Measurements from ENCODE around the gene ZNF44.

Gene ZNF44

DNA sequence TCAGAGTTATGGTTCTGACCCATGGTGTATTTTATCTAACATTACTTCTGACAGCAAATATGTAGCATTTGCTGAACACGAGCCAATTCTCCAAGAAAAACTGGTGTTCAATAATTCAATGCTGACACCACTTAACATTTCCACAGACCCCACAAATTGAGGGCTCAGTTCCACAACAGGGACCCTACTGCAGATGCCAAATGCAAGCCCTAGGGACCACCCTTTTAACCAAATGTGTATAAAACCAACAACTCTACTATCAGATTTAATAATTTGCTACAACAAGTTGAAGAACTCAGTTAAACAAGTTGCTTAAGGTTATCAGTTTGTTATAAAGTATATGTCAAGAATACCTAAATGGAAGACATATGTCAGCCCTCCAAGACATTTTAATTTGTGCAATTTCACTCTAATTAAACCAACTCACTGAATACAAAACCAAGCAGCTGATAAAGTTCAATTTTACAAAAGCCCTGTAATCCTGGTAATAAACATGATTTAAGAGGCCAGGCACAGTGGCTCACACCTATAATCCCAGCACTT lies 6.7 kb downstream of the ZNF44 start:
- Mint-ChIP-seq H3K4me3 (no peak overlapping the region), H3K27ac (ENCODE audit: low read depth) (peak overlapping the region; percentile 88), H3K4me1 (peaks cover 30% of the 10 kb centered on the region)

DNA sequence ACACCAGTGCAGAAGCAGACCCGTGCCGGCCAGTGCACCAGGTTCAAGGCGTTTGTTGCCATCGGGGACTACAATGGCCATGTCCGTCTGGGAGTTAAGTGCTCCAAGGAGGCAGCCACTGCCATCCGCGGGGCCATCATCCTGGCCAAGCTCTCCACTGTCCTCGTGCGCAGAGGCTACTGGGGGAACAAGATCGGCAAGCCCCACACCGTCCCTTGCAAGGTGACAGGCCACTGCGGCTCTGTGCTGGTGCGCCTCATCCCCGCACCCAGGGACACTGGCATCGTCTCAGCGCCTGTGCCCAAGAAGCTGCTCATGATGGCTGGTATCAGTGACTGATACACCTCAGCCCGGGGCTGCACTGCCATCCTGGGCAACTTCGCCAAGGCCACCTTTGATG lies 10.1 kb downstream of the ZNF44 start:
- H3K27me3 Mint-ChIP-seq = no peaks in the 10 kb centered on the region
- no peak overlapping the region for H3K4me3 Mint-ChIP-seq
- no peaks in the 10 kb centered on the region for H3K9me3 Mint-ChIP-seq
- H3K27ac Mint-ChIP-seq (ENCODE audit: low read depth) = no peak overlapping the region
- ATAC-seq (replicated peaks; ENCODE audit: extremely low read depth, poor library complexity, severe bottlenecking) (no peak), DNase-seq (ENCODE audit: low spot score in 2 of 2) (no peak)
- H3K4me1 Mint-ChIP-seq = peaks cover 35% of the 10 kb centered on the region
- peaks cover 10% of the 10 kb centered on the region for H3K36me3 Mint-ChIP-seq (ENCODE audit: insufficient read depth)

More for the DNA sequence above, 6.7 kb downstream of the ZNF44 start:
- Mint-ChIP-seq H3K36me3 (ENCODE audit: insufficient read depth) (peaks cover 11% of the 10 kb centered on the region), H3K9me3 (no peaks in the 10 kb centered on the region), H3K27me3 (no peaks in the 10 kb centered on the region)
- no peak for ATAC-seq (replicated peaks; ENCODE audit: extremely low read depth, poor library complexity, severe bottlenecking)
- DNase-seq (ENCODE audit: low spot score in 2 of 2) = no peak

- Mint-ChIP-seq H3K4me3 (no peak overlapping the region), H3K4me1 (peaks cover 35% of the 10 kb centered on the region), H3K27me3 (no peaks in the 10 kb centered on the region), H3K27ac (ENCODE audit: low read depth) (no peak overlapping the region), H3K9me3 (no peaks in the 10 kb centered on the region), H3K36me3 (ENCODE audit: insufficient read depth) (peaks cover 9% of the 10 kb centered on the region)
- no peak for DNase-seq (ENCODE audit: low spot score in 2 of 2)
- no peak for ATAC-seq (replicated peaks; ENCODE audit: extremely low read depth, poor library complexity, severe bottlenecking)
Observed at GRCh38 chr19:12284226-12284625, 10.5 kb downstream of the ZNF44 start.

- peak overlapping the region; percentile 14 for H3K4me3 Mint-ChIP-seq
- no peak for ATAC-seq (replicated peaks; ENCODE audit: extremely low read depth, poor library complexity, severe bottlenecking)
- no peak overlapping the region for H3K27ac Mint-ChIP-seq (ENCODE audit: low read depth)
- peaks cover 17% of the 10 kb centered on the region for H3K36me3 Mint-ChIP-seq (ENCODE audit: insufficient read depth)
- H3K4me1 Mint-ChIP-seq = peaks cover 31% of the 10 kb centered on the region
- peaks cover 11% of the 10 kb centered on the region for H3K9me3 Mint-ChIP-seq
- H3K27me3 Mint-ChIP-seq = no peaks in the 10 kb centered on the region
- no peak for DNase-seq (ENCODE audit: low spot score in 2 of 2)
Observed at GRCh38 chr19:12278713-12279112, 16.0 kb downstream of the ZNF44 start.

DNA sequence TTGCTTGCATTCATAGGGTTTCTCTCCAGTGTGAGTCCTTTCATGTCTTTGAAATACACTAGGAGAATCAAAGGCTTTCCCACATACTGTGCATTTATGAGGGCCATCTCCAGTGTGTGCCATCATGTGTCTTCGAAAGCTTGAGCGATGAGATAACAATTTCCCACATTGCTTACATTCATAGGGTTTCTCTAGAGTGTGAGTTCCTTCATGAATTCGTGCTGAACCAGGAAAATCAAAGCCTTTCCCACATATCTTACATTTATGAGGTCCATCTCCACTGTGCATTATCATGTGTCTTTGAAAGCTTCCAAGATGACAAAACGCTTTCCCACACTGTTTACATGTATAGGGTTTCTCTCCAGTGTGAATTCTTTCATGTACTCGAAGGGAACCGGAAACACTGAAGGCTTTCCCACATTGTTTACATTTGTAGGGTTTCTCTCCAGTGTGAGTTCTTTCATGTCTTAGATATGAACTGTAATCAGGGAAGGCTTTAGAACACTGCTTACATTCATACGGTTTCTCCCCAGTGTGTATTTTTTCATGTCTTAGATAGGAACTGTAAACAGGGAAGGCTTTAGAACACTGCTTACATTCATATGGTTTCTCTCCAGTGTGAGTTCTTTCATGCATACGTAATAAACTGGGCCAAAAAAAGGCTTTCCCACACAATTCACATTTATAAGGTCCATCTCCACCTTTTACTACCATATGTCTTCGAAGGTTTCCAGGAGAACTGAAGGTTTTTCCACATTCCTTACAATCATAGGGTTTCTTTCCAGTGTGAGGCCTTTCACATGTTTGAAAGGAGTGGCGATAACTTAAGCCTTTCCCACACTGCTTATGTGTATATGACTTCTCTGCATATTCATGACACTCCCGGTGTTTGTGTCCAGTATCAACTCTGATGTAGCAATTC lies 21.4 kb downstream of the ZNF44 start:
- Mint-ChIP-seq H3K27ac (ENCODE audit: low read depth) (no peak overlapping the region), H3K4me1 (peaks cover 3% of the 10 kb centered on the region), H3K27me3 (no peaks in the 10 kb centered on the region), H3K9me3 (peaks cover 26% of the 10 kb centered on the region), H3K36me3 (ENCODE audit: insufficient read depth) (peaks cover 32% of the 10 kb centered on the region), H3K4me3 (no peak overlapping the region)
- no peak for DNase-seq (ENCODE audit: low spot score in 2 of 2)
- ATAC-seq (replicated peaks; ENCODE audit: extremely low read depth, poor library complexity, severe bottlenecking) = no peak

GRCh38 chr19:12272386-12272785 lies 22.3 kb downstream of the ZNF44 start:
- H3K4me1 Mint-ChIP-seq = no peaks in the 10 kb centered on the region
- H3K4me3 Mint-ChIP-seq = no peak overlapping the region
- peaks cover 30% of the 10 kb centered on the region for H3K36me3 Mint-ChIP-seq (ENCODE audit: insufficient read depth)
- H3K27ac Mint-ChIP-seq (ENCODE audit: low read depth) = no peak overlapping the region
- ATAC-seq (replicated peaks; ENCODE audit: extremely low read depth, poor library complexity, severe bottlenecking) = no peak
- no peaks in the 10 kb centered on the region for H3K27me3 Mint-ChIP-seq
- DNase-seq (ENCODE audit: low spot score in 2 of 2) = no peak
- H3K9me3 Mint-ChIP-seq = peaks cover 31% of the 10 kb centered on the region

DNA sequence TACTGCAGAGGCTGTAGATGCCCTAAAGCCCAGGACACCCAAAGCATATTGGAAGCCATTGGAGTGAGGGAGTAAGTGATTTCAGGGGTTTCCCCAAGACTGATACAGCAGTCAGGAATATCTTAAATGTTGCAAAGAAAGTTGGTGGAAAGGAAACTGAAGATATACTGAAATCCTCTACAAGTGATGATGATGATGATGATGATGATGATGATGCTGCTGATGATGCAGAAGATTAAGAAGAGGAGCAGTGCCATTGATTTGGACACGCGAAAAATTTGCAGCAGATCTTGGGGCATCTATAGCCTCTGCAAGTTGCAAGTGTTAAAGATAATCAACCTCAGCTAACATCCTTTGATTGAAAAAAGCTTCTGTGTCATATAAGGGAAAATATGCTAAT lies 23.8 kb downstream of the ZNF44 start:
- H3K9me3 Mint-ChIP-seq = peaks cover 22% of the 10 kb centered on the region
- ATAC-seq (replicated peaks; ENCODE audit: extremely low read depth, poor library complexity, severe bottlenecking) (no peak), DNase-seq (ENCODE audit: low spot score in 2 of 2) (no peak)
- no peak overlapping the region for H3K27ac Mint-ChIP-seq (ENCODE audit: low read depth)
- H3K4me1 Mint-ChIP-seq = no peaks in the 10 kb centered on the region
- no peaks in the 10 kb centered on the region for H3K27me3 Mint-ChIP-seq
- no peak overlapping the region for H3K4me3 Mint-ChIP-seq
- H3K36me3 Mint-ChIP-seq (ENCODE audit: insufficient read depth) = peaks cover 25% of the 10 kb centered on the region

- Mint-ChIP-seq H3K27ac (ENCODE audit: low read depth) (no peak overlapping the region), H3K36me3 (ENCODE audit: insufficient read depth) (peaks cover 4% of the 10 kb centered on the region), H3K4me3 (no peak overlapping the region), H3K27me3 (no peaks in the 10 kb centered on the region), H3K9me3 (peaks cover 20% of the 10 kb centered on the region), H3K4me1 (no peaks in the 10 kb centered on the region)
- no peak for ATAC-seq (replicated peaks; ENCODE audit: extremely low read depth, poor library complexity, severe bottlenecking)
- no peak for DNase-seq (ENCODE audit: low spot score in 2 of 2)
Observed at GRCh38 chr19:12265921-12266704, 28.6 kb downstream of the ZNF44 start.

- no peak overlapping the region for H3K4me3 Mint-ChIP-seq
- peaks cover 11% of the 10 kb centered on the region for H3K9me3 Mint-ChIP-seq
- ATAC-seq (replicated peaks; ENCODE audit: extremely low read depth, poor library complexity, severe bottlenecking) (no peak), DNase-seq (ENCODE audit: low spot score in 2 of 2) (no peak)
- no peaks in the 10 kb centered on the region for H3K4me1 Mint-ChIP-seq
- H3K27me3 Mint-ChIP-seq = no peaks in the 10 kb centered on the region
- H3K36me3 Mint-ChIP-seq (ENCODE audit: insufficient read depth) = peaks cover 2% of the 10 kb centered on the region
- no peak overlapping the region for H3K27ac Mint-ChIP-seq (ENCODE audit: low read depth)
Observed at GRCh38 chr19:12261554-12261953, 33.1 kb downstream of the ZNF44 start.

DNA sequence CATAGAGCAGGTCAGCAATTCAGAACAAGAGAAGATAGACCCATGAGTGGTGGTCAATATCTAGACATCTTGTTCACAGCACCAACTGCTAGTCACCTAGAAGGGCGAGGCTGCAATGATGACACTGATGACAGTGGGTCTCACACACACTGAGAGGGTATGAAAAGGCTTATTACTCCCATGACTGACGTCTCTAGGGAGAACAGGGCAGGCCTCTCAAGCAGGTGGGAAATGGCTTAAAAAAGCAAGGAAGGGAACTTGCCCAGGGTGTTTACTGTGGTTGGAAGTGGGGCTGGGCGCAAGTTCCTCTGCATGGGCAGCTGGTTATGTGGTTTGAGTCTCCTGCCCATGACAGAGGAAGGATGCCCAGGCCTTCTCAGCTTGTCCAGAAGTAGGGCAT lies 33.8 kb downstream of the ZNF44 start:
- no peaks in the 10 kb centered on the region for H3K4me1 Mint-ChIP-seq
- DNase-seq (ENCODE audit: low spot score in 2 of 2) = no peak
- H3K27me3 Mint-ChIP-seq = no peaks in the 10 kb centered on the region
- peaks cover 11% of the 10 kb centered on the region for H3K9me3 Mint-ChIP-seq
- H3K36me3 Mint-ChIP-seq (ENCODE audit: insufficient read depth) = peaks cover 2% of the 10 kb centered on the region
- ATAC-seq (replicated peaks; ENCODE audit: extremely low read depth, poor library complexity, severe bottlenecking) = no peak
- no peak overlapping the region for H3K4me3 Mint-ChIP-seq
- no peak overlapping the region for H3K27ac Mint-ChIP-seq (ENCODE audit: low read depth)

GRCh38 chr19:12260236-12260635 lies 34.4 kb downstream of the ZNF44 start:
- Mint-ChIP-seq H3K4me1 (no peaks in the 10 kb centered on the region), H3K9me3 (peaks cover 7% of the 10 kb centered on the region), H3K4me3 (no peak overlapping the region), H3K27ac (ENCODE audit: low read depth) (no peak overlapping the region), H3K27me3 (no peaks in the 10 kb centered on the region), H3K36me3 (ENCODE audit: insufficient read depth) (peaks cover 2% of the 10 kb centered on the region)
- no peak for DNase-seq (ENCODE audit: low spot score in 2 of 2)
- no peak for ATAC-seq (replicated peaks; ENCODE audit: extremely low read depth, poor library complexity, severe bottlenecking)

- Mint-ChIP-seq H3K27ac (ENCODE audit: low read depth) (no peak overlapping the region), H3K36me3 (ENCODE audit: insufficient read depth) (peaks cover 3% of the 10 kb centered on the region), H3K4me3 (no peak overlapping the region), H3K27me3 (no peaks in the 10 kb centered on the region), H3K9me3 (peaks cover 6% of the 10 kb centered on the region), H3K4me1 (no peaks in the 10 kb centered on the region)
- ATAC-seq (replicated peaks; ENCODE audit: extremely low read depth, poor library complexity, severe bottlenecking) (no peak), DNase-seq (ENCODE audit: low spot score in 2 of 2) (no peak)
Observed at GRCh38 chr19:12255372-12255771, 39.3 kb downstream of the ZNF44 start.

All from central memory CD8-positive, alpha-beta T cell (primary cell).